Activated CD4-positive, alpha-beta T cell treated with anti-CD3 and anti-CD28 coated beads, Interleukin-2, Interleukin-6, amounts not matched to agents 100 ng/mL and 50 ng/mL, durations not matched to agents 16 hours and 8 hours (primary cell): ENCODE measurements around the gene NME5.
A peak's percentile ranks its signal among the peaks of the same experiment; 100 is the strongest.
"Not testable (repeated sequence)": the region's sequence is repeated elsewhere in the genome, so short reads cannot be mapped to it uniquely, and the experiment has no call there.

Experiments
- DNase-seq: peaks from one replicate; pipeline ENCODE4 v3.0.0-alpha.2; 2020

Gene NME5

GRCh38 chr5:138070026-138070425 lies 69.2 kb downstream of the NME5 start:
- not testable (repeated sequence) for DNase-seq

DNA sequence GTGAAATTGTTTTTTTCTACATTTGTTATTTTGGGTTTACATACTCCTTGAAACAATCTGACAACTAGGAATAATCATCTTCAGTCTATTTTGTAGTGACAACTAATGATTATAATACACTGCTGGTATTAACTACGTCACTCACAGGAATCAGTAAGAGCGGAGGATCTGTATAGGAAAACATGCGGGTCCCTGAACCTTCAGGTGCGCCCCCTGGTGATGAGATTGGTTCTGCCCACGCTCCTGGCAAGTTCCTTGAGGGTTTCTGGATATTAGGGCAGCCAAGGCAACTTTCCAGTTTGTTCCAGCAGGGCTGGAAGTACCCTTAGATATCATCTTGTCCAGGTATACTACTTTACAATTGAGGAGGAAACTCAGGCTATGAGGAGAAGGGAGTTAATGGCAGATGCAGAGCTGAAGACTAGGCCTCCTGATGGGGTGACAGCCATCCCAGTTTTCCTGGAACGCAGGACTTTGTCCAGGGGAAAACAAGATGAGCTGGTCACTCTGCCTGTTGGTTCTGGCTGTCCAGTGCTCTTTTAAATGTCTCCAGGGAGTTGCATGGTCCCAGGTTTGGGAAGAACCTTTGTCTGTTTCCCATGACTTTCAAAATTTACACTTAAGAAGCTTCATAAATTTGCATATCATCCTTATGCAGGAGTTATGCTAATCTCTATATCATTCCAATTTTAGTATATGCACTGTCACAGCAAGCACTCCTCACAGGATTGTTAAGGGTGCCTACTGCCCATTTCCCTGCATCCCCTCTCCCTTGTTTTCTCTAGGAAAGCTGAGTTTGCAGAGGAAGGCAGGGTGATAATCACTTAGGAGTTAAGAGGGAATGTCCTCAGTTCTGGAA lies 70.3 kb downstream of the NME5 start:
- peak; percentile 79 for DNase-seq

GRCh38 chr5:138067945-138068344 lies 71.3 kb downstream of the NME5 start:
- DNase-seq, result no peak
